Upper lobe of right lung (tissue), 1 donor: ENCODE measurements around the gene TAX1BP3. TPM values are rescaled to one million over a fixed set of nuclear protein-coding genes. Genes with fewer than 3 reads are reported as not detected.

ENCODE experiments used
- ATAC-seq: fragments of 200-7000 bp; cut with Tn5 transposase; one replicate; pipeline ENCODE4 v1.9.1; 2020; ENCODE audit warnings: mild to moderate bottlenecking, moderate library complexity
- DNase-seq: peaks from one replicate; pipeline ENCODE4 v3.0.0-alpha.2; 2020
- H3K27ac ChIP-seq: fragments of 200-600 bp; one replicate; pipeline ENCODE4 v1.8.0; 2022
- H3K27me3 ChIP-seq: fragments of 200-600 bp; one replicate; pipeline ENCODE4 v1.8.0; 2022; ENCODE audit warnings: mild to moderate bottlenecking
- H3K36me3 ChIP-seq: fragments of 200-600 bp; one replicate; pipeline ENCODE4 v1.8.0; 2022
- H3K4me1 ChIP-seq: fragments of 200-600 bp; one replicate; pipeline ENCODE4 v1.8.0; 2022
- H3K4me3 ChIP-seq: fragments of 200-600 bp; one replicate; pipeline ENCODE4 v1.8.0; 2022; ENCODE audit warnings: mild to moderate bottlenecking
- H3K9me3 ChIP-seq: fragments of 200-600 bp; one replicate; pipeline ENCODE4 v1.8.0; 2022
- intact Hi-C: fragments of 100-400 bp; cut with DNase I; formaldehyde crosslinking; loops from one replicate; pipeline ENCODE4 v1.11.0; 2022
- total RNA-seq: library from RNA; stranded (reverse); fragmentation: NEBNext Ultra II Directional; extraction: Animal tissue kit (Norgen Biotek cat#: 25700); gene quantifications from one replicate; pipeline ENCODE4 v1.2.1, GENCODE V29; 2021
- TF ChIP-seq, protein P1 (sequence below): fragments of 200-600 bp; IDR thresholded peaks from one replicate; pipeline ENCODE4 v1.8.0; 2022; ENCODE audit warnings: antibody characterized with exemption
- donor health status: DM: no; HTN: yes; CAD: no; lungs with severe emphysema.

The TAX1BP3 gene
- total RNA-seq, 1 donor from 2014 or later = 108 TPM

DNA sequence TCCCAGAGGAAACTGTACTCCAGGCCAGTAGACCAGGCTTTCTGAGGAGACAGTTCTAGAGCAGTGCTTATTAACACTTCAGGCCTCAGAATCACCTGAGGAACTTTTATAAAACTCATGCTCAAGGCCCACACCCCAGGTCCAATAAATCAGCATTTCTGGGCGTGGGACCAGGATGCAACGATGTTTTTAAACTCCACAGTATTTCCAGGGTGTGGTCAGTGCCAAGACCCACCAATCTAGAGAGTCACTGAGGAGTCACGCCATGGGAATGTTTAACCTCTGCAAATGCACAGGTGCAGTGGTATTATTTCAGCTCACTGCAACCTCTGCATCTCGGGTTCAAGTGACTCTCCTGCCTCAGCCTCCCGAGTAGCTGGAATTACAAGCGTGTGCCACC is 55.3 kb downstream of the TAX1BP3 start:
- Histone ChIP-seq H3K9me3 (no peaks in the 10 kb centered on the region), H3K27ac (no peak overlapping the region), H3K4me1 (no peaks in the 10 kb centered on the region), H3K36me3 (peaks cover 73% of the 10 kb centered on the region), H3K4me3 (no peak overlapping the region), H3K27me3 (no peaks in the 10 kb centered on the region)
- intact Hi-C loops = no loop called here
- TF ChIP-seq, protein P1, sequence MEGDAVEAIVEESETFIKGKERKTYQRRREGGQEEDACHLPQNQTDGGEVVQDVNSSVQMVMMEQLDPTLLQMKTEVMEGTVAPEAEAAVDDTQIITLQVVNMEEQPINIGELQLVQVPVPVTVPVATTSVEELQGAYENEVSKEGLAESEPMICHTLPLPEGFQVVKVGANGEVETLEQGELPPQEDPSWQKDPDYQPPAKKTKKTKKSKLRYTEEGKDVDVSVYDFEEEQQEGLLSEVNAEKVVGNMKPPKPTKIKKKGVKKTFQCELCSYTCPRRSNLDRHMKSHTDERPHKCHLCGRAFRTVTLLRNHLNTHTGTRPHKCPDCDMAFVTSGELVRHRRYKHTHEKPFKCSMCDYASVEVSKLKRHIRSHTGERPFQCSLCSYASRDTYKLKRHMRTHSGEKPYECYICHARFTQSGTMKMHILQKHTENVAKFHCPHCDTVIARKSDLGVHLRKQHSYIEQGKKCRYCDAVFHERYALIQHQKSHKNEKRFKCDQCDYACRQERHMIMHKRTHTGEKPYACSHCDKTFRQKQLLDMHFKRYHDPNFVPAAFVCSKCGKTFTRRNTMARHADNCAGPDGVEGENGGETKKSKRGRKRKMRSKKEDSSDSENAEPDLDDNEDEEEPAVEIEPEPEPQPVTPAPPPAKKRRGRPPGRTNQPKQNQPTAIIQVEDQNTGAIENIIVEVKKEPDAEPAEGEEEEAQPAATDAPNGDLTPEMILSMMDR = no peak
- ATAC-seq = no peak
- no peak for DNase-seq

Other genes with a start within 250 kb of the TAX1BP3 start
- not detected for gene OR1E2, start 234.7 kb downstream of the TAX1BP3 start, total RNA-seq
- 0.75 TPM for gene SPATA22, start 196.8 kb downstream of the TAX1BP3 start, total RNA-seq
- 8.2 TPM for gene ASPA, start 192.6 kb downstream of the TAX1BP3 start, total RNA-seq
- 0.26 TPM for gene TRPV3, start 110.8 kb downstream of the TAX1BP3 start, total RNA-seq
- gene TRPV1, start 59.2 kb downstream of the TAX1BP3 start, total RNA-seq = 2.9 TPM
- gene SHPK, start 32.3 kb downstream of the TAX1BP3 start, total RNA-seq = 10.4 TPM
- 23.3 TPM for gene CTNS, start 31.8 kb downstream of the TAX1BP3 start, total RNA-seq
- 28.6 TPM for gene EMC6, start 234 bp upstream of the TAX1BP3 start, total RNA-seq
- 1.6 TPM for gene P2RX5, start 27.6 kb upstream of the TAX1BP3 start, total RNA-seq
- 0.41 TPM for gene HASPIN, start 55.3 kb upstream of the TAX1BP3 start, total RNA-seq
- 24.2 TPM for gene ITGAE, start 132.6 kb upstream of the TAX1BP3 start, total RNA-seq
- 34.9 TPM for gene NCBP3, start 177.7 kb upstream of the TAX1BP3 start, total RNA-seq
- 10.1 TPM for gene CAMKK1, start 224.5 kb upstream of the TAX1BP3 start, total RNA-seq
- gene P2RX1, start 247.9 kb upstream of the TAX1BP3 start, total RNA-seq = 6.8 TPM